ENCODE measurements around the gene ADAM22.

DNA sequence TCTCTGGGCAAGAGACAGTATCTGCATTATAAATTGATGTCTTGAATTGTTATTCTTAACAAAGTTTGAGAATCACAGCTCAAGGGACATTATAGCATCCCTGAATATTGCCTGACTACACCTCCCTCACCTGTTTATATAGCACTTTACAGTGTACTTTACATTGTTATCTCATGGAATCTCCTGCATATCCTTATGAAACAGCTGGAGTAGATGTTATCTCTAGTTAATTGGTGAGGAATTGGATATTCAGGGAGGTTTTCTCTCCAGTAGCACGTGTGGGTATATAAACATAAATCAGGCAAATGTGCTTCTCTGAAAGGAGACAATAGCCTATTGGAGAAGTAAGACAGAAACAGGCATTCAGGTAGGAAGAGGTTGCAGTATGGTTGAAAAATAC lies 168.6 kb downstream of the ADAM22 start:
- TF ChIP-seq POLR2AphosphoS5 (IDR thresholded peaks at IDR 0.05; ENCODE audit: borderline replicate concordance, low read depth, low read length) (no peak), EZH2 (IDR thresholded peaks at IDR 0.05) (no peak)
